B cell (primary cell): Measurements from ENCODE around the gene KLHL35. TPM values are rescaled to one million over a fixed set of nuclear protein-coding genes. Genes with fewer than 3 reads are reported as not detected.

Experiments
- ATAC-seq: fragments of 200-7000 bp; cut with Tn5 transposase; one replicate; pipeline ENCODE4 v1.10.0; 2021; ENCODE audit warnings: low read depth, mild to moderate bottlenecking, moderate number of reproducible peaks, moderate library complexity
- CTCF ChIA-PET: fragments of 350-600 bp; sonication (Branson Sonifier 250); formaldehyde crosslinking; loops from one replicate; lab custom pipeline; 2021; ENCODE audit warnings: antibody characterized with exemption, inconsistent platforms; lab: Charles Lee
- POLR2A ChIA-PET: fragments of 350-600 bp; sonication (Branson Sonifier 250); formaldehyde crosslinking; loops from one replicate; lab custom pipeline; 2021; ENCODE audit warnings: antibody characterized with exemption; lab: Charles Lee
- DNase-seq: peaks from one replicate; pipeline ENCODE4 v3.0.0; 2013
- H2AFZ ChIP-seq: 2 replicates; pipeline ENCODE4 v1.6.1; 2012; ENCODE audit warnings: mild to moderate bottlenecking, low read depth, low read length; ENCODE audit not compliant: insufficient read depth, poor library complexity, severe bottlenecking
- H3K27ac ChIP-seq, 2 donors: 1 replicate in 1 of 2; 2 replicates in 1 of 2; pipeline ENCODE4 v1.5.1; 2012 to 2013; ENCODE audit warnings: low read length in 2 of 2, mild to moderate bottlenecking in 2 of 2, moderate library complexity in 1 of 2
- H3K27me3 ChIP-seq, 4 experiments: fragments of 200-600 bp in 1 of 4; sonication (generic) in 1 of 4; replicated peaks in 1 of 4; 1 replicate in 2 of 4; 2 replicates in 2 of 4; pipeline versions ENCODE4 v1.6.1 to v1.7.0; 2013 to 2016; ENCODE audit warnings: low read length in 3 of 4, mild to moderate bottlenecking in 2 of 4, mixed read lengths in 1 of 4, moderate library complexity in 1 of 4; ENCODE audit not compliant: insufficient read depth in 4 of 4, control insufficient read depth in 3 of 4; ENCODE audit errors: control extremely low read depth in 1 of 4
- H3K36me3 ChIP-seq, 2 experiments: replicated peaks in 1 of 2; 1 replicate in 1 of 2; 2 replicates in 1 of 2; pipeline versions ENCODE4 v1.6.1 to v1.7.1; 2013; ENCODE audit warnings: low read length in 1 of 2; ENCODE audit not compliant: insufficient read depth in 2 of 2, control insufficient read depth in 1 of 2; ENCODE audit errors: control extremely low read depth in 1 of 2, extremely low read depth in 1 of 2
- H3K4me1 ChIP-seq, 2 donors: fragments of 200-600 bp in 1 of 2; sonication (generic) in 1 of 2; 1 replicate in 1 of 2; 2 replicates in 1 of 2; pipeline versions ENCODE4 v1.5.1 to v1.6.1; 2013 to 2017; ENCODE audit warnings: low read length in 2 of 2; ENCODE audit not compliant: control insufficient read depth in 2 of 2, insufficient read depth in 2 of 2
- H3K4me2 ChIP-seq: replicated peaks from 2 replicates; pipeline ENCODE3; 2012; ENCODE audit warnings: mild to moderate bottlenecking, low read depth, low read length; ENCODE audit not compliant: poor library complexity, severe bottlenecking
- H3K4me3 ChIP-seq, 5 experiments: fragments of 200-600 bp in 1 of 5; sonication (generic) in 1 of 5; 1 replicate in 3 of 5; 2 replicates in 2 of 5; pipeline versions ENCODE4 v1.5.1 to v1.7.0; 2011 to 2016; ENCODE audit warnings: low read length in 4 of 5, mild to moderate bottlenecking in 4 of 5, low read depth in 2 of 5, control low read depth in 1 of 5, moderate library complexity in 1 of 5; ENCODE audit not compliant: insufficient read depth in 1 of 5; ENCODE audit errors: control extremely low read depth in 1 of 5, extremely low read depth in 1 of 5
- H3K79me2 ChIP-seq: fragments of 200-600 bp; sonication (generic); one replicate; pipeline ENCODE4 v1.6.0; 2016; ENCODE audit warnings: low read length; ENCODE audit not compliant: control insufficient read depth, insufficient read depth
- H3K9ac ChIP-seq: fragments of 200-600 bp; sonication (generic); 2 replicates; pipeline ENCODE4 v1.6.1; 2017; ENCODE audit warnings: mild to moderate bottlenecking, low read length, moderate library complexity
- H3K9me3 ChIP-seq, 3 donors: one replicate each; pipeline versions ENCODE4 v1.6.1 to v1.7.1; 2013; ENCODE audit warnings: low read length in 2 of 3; ENCODE audit not compliant: control insufficient read depth in 2 of 3, insufficient read depth in 1 of 3; ENCODE audit errors: control extremely low read depth in 1 of 3
- H4K20me1 ChIP-seq: 2 replicates; pipeline ENCODE4 v1.6.0; 2012; ENCODE audit warnings: mild to moderate bottlenecking, low read length; ENCODE audit not compliant: insufficient read depth, control insufficient read depth, poor library complexity, severe bottlenecking
- H3K27ac Mint-ChIP-seq: one replicate; pipeline ENCODE4 v1.8.0; 2021; ENCODE audit warnings: mixed read lengths
- H3K27me3 Mint-ChIP-seq: one replicate; pipeline ENCODE4 v1.8.0; 2021; ENCODE audit warnings: mixed read lengths
- H3K4me1 Mint-ChIP-seq: one replicate; pipeline ENCODE4 v1.8.0; 2021; ENCODE audit warnings: mixed read lengths
- H3K4me3 Mint-ChIP-seq: one replicate; pipeline ENCODE4 v1.8.0; 2021; ENCODE audit warnings: mixed read lengths
- H3K9me3 Mint-ChIP-seq: one replicate; pipeline ENCODE4 v1.8.0; 2022; ENCODE audit warnings: mixed read lengths; ENCODE audit not compliant: insufficient read depth
- CTCF ChIP-seq: fragments of 200-600 bp; IDR thresholded peaks from one replicate; pipeline ENCODE4 v1.8.0; 2022; ENCODE audit warnings: antibody characterized with exemption, mild to moderate bottlenecking
- EZH2 ChIP-seq: IDR thresholded peaks from 2 replicates; pipeline ENCODE4 v1.6.1; 2012; ENCODE audit warnings: borderline replicate concordance, low read depth, mild to moderate bottlenecking, moderate library complexity, low read length; ENCODE audit not compliant: insufficient read depth, poor library complexity, severe bottlenecking
- WGBS: methylation state at CpG from one replicate; pipeline ENCODE4 v1.1.5; 2013; ENCODE audit warnings: missing lambda C conversion rate; ENCODE audit not compliant: insufficient coverage; 5-methylcytosine and 5-hydroxymethylcytosine counted together
- intact Hi-C: fragments of 100-400 bp; cut with micrococcal nuclease; formaldehyde crosslinking; loops from one replicate; pipeline ENCODE4 v1.10.0; 2022
- polyA plus RNA-seq: library from polyadenylated mRNA; depleted of rRNA; stranded (reverse); fragments of >200 nt; gene quantifications from 2 replicates; pipeline ENCODE4 v1.2.3, GENCODE V29; 2012
- total RNA-seq, 2 donors: library from RNA; stranded (reverse); fragments of 120-200 nt in 1 of 2; gene quantifications; 1 replicate in 1 of 2; 2 replicates in 1 of 2; pipeline versions ENCODE4 v1.2.3 to v1.2.4, GENCODE V29; 2013 to 2022

KLHL35 gene
- total and polyA plus RNA-seq, 2 donors (not counting 1 experiment from before 2014, with no cell fraction given) = 0.55 to 0.59 TPM

DNA sequence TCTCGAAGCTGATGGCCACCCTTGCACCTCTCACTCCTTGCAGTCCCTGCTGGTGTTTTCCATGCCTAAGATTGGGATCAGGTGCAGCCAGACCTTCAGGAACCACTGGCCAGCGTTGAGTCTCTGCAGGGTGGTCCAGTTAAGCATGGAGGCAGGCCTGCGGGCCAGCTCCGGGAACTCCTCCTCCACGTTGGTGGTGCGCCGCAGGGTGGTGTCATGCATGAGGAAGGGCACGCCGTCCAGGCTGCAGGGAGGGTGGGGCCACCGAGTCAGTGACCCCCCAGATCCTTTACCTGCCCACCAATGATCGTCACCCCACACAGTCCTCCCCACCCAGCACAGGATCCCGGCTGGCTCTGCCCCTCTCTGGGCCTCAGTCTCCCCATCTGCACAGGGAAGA lies 10.0 kb upstream of the KLHL35 start:
- Histone ChIP-seq H4K20me1 (no peaks in the 10 kb centered on the region), H3K27ac (no peak overlapping the region), H3K4me2 (no peak overlapping the region), H3K36me3 (peaks cover 0 to 2% of the 10 kb centered on the region in 2 experiments), H3K4me1 (no peaks in the 10 kb centered on the region), H3K79me2 (no peaks in the 10 kb centered on the region), H3K9ac (no peak overlapping the region), H3K4me3 (no peak overlapping the region), H2AFZ (no peak overlapping the region), H3K9me3 (no peaks in the 10 kb centered on the region), H3K27me3 (peaks cover 0 to 3% (median 0%) of the 10 kb centered on the region in 4 experiments)
- ChIA-PET CTCF (interaction anchor here (2.2 to 7.7 kb wide), 3 partner anchors 11 to 88 kb away, joined by 9 to 284 read pairs (median 10); no protein-coding TSS in a partner anchor), POLR2A (interaction anchor here (0.6 kb wide), 1 partner anchor 11 kb away, joined by 6 read pairs; no protein-coding TSS in a partner anchor)
- no peaks in the 10 kb centered on the region for H3K9me3 Mint-ChIP-seq
- no peak overlapping the region for H3K27ac Mint-ChIP-seq
- WGBS = 90% methylated on average over 7 of the region's 12 CpGs
- DNase-seq = no peak
- ATAC-seq = no peak
- TF ChIP-seq EZH2 = no peak
- no peak for TF ChIP-seq CTCF
- no peaks in the 10 kb centered on the region for H3K4me1 Mint-ChIP-seq
- intact Hi-C loops = no loop called here
- peaks cover 3% of the 10 kb centered on the region for H3K27me3 Mint-ChIP-seq
- H3K4me3 Mint-ChIP-seq = no peak overlapping the region

DNA sequence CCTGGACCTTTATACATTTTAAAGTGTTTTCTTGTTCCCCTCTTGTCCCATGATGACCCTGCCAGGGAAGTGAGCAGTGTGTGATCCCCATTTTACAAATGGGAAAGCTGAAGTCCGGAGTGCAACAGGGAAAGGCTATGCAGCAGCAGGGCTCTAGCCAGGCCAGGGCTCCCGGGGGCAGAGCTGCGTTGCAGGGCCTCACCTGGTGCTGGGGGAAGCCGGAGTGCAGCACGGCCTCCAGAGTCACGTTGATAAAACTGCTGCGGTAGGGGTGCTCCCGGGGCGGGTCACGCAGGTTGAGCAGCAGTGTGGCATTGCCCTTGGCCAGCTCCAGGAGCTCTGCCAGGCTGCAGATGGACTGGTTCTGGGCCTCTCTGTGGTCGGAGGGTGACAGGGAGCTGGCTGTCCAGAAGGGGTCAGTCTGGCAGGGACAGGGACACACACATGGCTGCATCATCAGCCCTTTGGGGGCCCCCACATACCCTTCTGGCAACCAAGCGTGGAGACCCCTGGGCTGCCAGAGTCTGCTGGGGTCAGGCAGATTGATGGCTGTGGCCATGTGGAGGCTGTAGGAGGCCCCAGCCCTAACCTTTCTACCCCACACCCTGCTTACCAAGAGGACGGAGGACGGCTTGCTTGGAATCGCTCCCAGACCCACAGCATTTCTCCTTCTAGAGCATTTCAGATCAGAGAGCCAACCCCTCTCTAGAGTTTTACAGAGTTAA lies 9.3 kb upstream of the KLHL35 start:
- H4K20me1 ChIP-seq = no peaks in the 10 kb centered on the region
- peaks cover 3% of the 10 kb centered on the region for H3K27me3 Mint-ChIP-seq
- H3K27ac Mint-ChIP-seq = no peak overlapping the region
- DNase-seq = no peak
- H3K9me3 Mint-ChIP-seq = no peaks in the 10 kb centered on the region
- H3K36me3 ChIP-seq = peaks cover 0 to 2% of the 10 kb centered on the region in 2 experiments
- H3K4me1 ChIP-seq = no peaks in the 10 kb centered on the region
- H3K4me2 ChIP-seq = no peak overlapping the region
- POLR2A ChIA-PET = interaction anchor here (0.6 kb wide), 1 partner anchor 11 kb away, joined by 6 read pairs; no protein-coding TSS in a partner anchor
- peaks cover 0 to 3% (median 0%) of the 10 kb centered on the region in 4 experiments for H3K27me3 ChIP-seq
- CTCF ChIA-PET = interaction anchor here (7.7 kb wide), 1 partner anchor 89 kb away, joined by 284 read pairs; no protein-coding TSS in a partner anchor
- H3K4me3 Mint-ChIP-seq = no peak overlapping the region
- no peaks in the 10 kb centered on the region for H3K79me2 ChIP-seq
- H3K9me3 ChIP-seq = no peaks in the 10 kb centered on the region
- TF ChIP-seq EZH2 (no peak), CTCF (no peak)
- intact Hi-C loops = no loop called here
- WGBS = 96% methylated on average over 15 of the region's 15 CpGs
- no peak overlapping the region for H3K4me3 ChIP-seq
- no peaks in the 10 kb centered on the region for H3K4me1 Mint-ChIP-seq
- ATAC-seq = no peak
- H3K9ac ChIP-seq = no peak overlapping the region
- no peak overlapping the region for H3K27ac ChIP-seq
- no peak overlapping the region for H2AFZ ChIP-seq
